Keratinocyte (primary cell): ENCODE data around the gene MYOD1.

Experiments used
- CTCF ChIP-seq, 3 experiments: IDR thresholded peaks in 1 of 3; conservative IDR thresholded peaks in 1 of 3; optimal IDR thresholded peaks in 1 of 3; 2 replicates in 2 of 3; 3 replicates in 1 of 3; pipeline versions ENCODE3 to v1.5.1; 2011; ENCODE audit warnings: low read length in 3 of 3, mild to moderate bottlenecking in 3 of 3, moderate library complexity in 2 of 3, control low read depth in 1 of 3, inconsistent platforms in 1 of 3; ENCODE audit not compliant: insufficient read depth in 2 of 3; ENCODE audit errors: extremely low read depth in 1 of 3
- EZH2 ChIP-seq: IDR thresholded peaks from one replicate; pipeline ENCODE4 v1.6.1; 2012; ENCODE audit warnings: inconsistent platforms, mild to moderate bottlenecking, low read length, moderate library complexity

- TF ChIP-seq CTCF (optimal IDR thresholded peaks at IDR 0.05 in 1 of 3, IDR thresholded peaks at IDR 0.05 in 1 of 3, conservative IDR thresholded peaks at IDR 0.05 in 1 of 3; ENCODE audit: extremely low read depth in 1 of 3, insufficient read depth in 2 of 3, low read length in 3 of 3) (no peak), EZH2 (no peak)
Measured at GRCh38 chr11:17742019-17742418, 22.6 kb downstream of the MYOD1 start.
